Neuronal stem cell (in vitro differentiated cells): ENCODE results near the gene LOXHD1.

Experiments used
- DNase-seq: peaks from one replicate; pipeline ENCODE4 v3.0.0-alpha.2; 2013; ENCODE audit warnings: low spot score
- H2AFZ ChIP-seq: one replicate; pipeline ENCODE4 v1.6.1; 2013; ENCODE audit warnings: mild to moderate bottlenecking, low read length, inconsistent platforms
- H2AK5ac ChIP-seq: 2 replicates; pipeline ENCODE4 v1.6.1; 2013; ENCODE audit warnings: low read depth, mild to moderate bottlenecking, inconsistent platforms, low read length, moderate library complexity, mixed read lengths
- H2BK120ac ChIP-seq: 2 replicates; pipeline ENCODE4 v1.6.1; 2013; ENCODE audit warnings: low read depth, mild to moderate bottlenecking, inconsistent platforms, low read length, moderate library complexity, mixed read lengths
- H2BK12ac ChIP-seq: one replicate; pipeline ENCODE4 v1.6.1; 2013; ENCODE audit warnings: low read length, inconsistent platforms
- H2BK15ac ChIP-seq: 2 replicates; pipeline ENCODE4 v1.6.1; 2013; ENCODE audit warnings: mild to moderate bottlenecking, low read length, inconsistent platforms, mixed read lengths
- H2BK5ac ChIP-seq: one replicate; pipeline ENCODE4 v1.6.1; 2013; ENCODE audit warnings: inconsistent platforms, mild to moderate bottlenecking, low read length, moderate library complexity
- H3K14ac ChIP-seq: one replicate; pipeline ENCODE4 v1.6.1; 2013; ENCODE audit warnings: low read length, inconsistent platforms
- H3K18ac ChIP-seq: 2 replicates; pipeline ENCODE4 v1.6.1; 2013; ENCODE audit warnings: low read length, inconsistent platforms
- H3K23ac ChIP-seq: 2 replicates; pipeline ENCODE4 v1.6.1; 2013; ENCODE audit warnings: low read depth, mild to moderate bottlenecking, mixed read lengths, low read length, inconsistent platforms; ENCODE audit not compliant: poor library complexity
- H3K27ac ChIP-seq: replicated peaks from 3 replicates; pipeline ENCODE4 v1.5.1; 2013; ENCODE audit warnings: low read length, inconsistent platforms
- H3K27me3 ChIP-seq, 3 experiments: 2 replicates each; pipeline ENCODE4 v1.6.1; 2013; ENCODE audit warnings: low read length in 3 of 3, mild to moderate bottlenecking in 2 of 3, inconsistent platforms in 1 of 3, low read depth in 1 of 3, mixed read lengths in 1 of 3, moderate library complexity in 1 of 3; ENCODE audit not compliant: control insufficient read depth in 3 of 3, insufficient read depth in 3 of 3
- H3K36me3 ChIP-seq, 2 donors: replicated peaks in 1 of 2; 2 replicates each; pipeline ENCODE4 v1.6.1; 2013; ENCODE audit warnings: low read length in 2 of 2; ENCODE audit not compliant: control insufficient read depth in 2 of 2, insufficient read depth in 2 of 2
- H3K4ac ChIP-seq: 2 replicates; pipeline ENCODE4 v1.6.1; 2013; ENCODE audit warnings: inconsistent platforms, mild to moderate bottlenecking, low read length, moderate library complexity
- H3K4me1 ChIP-seq, 2 donors: 1 replicate in 1 of 2; 2 replicates in 1 of 2; pipeline ENCODE4 v1.6.1; 2013; ENCODE audit warnings: low read length in 2 of 2, low read depth in 1 of 2; ENCODE audit not compliant: control insufficient read depth in 2 of 2, insufficient read depth in 1 of 2
- H3K4me2 ChIP-seq: one replicate; pipeline ENCODE4 v1.6.1; 2013; ENCODE audit warnings: mild to moderate bottlenecking, low read length, inconsistent platforms; ENCODE audit not compliant: insufficient read depth, poor library complexity, severe bottlenecking
- H3K4me3 ChIP-seq, 2 donors: 2 replicates each; pipeline ENCODE4 v1.5.1; 2013; ENCODE audit warnings: low read length in 2 of 2, mild to moderate bottlenecking in 2 of 2, inconsistent platforms in 1 of 2, moderate library complexity in 1 of 2
- H3K79me1 ChIP-seq: one replicate; pipeline ENCODE4 v1.6.1; 2013; ENCODE audit warnings: low read depth, mild to moderate bottlenecking, inconsistent platforms, low read length, moderate library complexity
- H3K9ac ChIP-seq: one replicate; pipeline ENCODE4 v1.6.1; 2013; ENCODE audit warnings: mild to moderate bottlenecking, low read depth, low read length, inconsistent platforms; ENCODE audit not compliant: poor library complexity
- H3K9me3 ChIP-seq, 2 donors: replicated peaks in 1 of 2; 2 replicates each; pipeline versions ENCODE3 to v1.6.1; 2013; ENCODE audit warnings: low read length in 2 of 2, mild to moderate bottlenecking in 2 of 2, inconsistent platforms in 1 of 2, low read depth in 1 of 2, mixed read lengths in 1 of 2, moderate library complexity in 1 of 2; ENCODE audit not compliant: control insufficient read depth in 2 of 2, insufficient read depth in 1 of 2
- H4K8ac ChIP-seq: one replicate; pipeline ENCODE4 v1.6.1; 2013; ENCODE audit warnings: low read depth, mild to moderate bottlenecking, inconsistent platforms, low read length, moderate library complexity
- H4K91ac ChIP-seq: one replicate; pipeline ENCODE4 v1.6.1; 2013; ENCODE audit warnings: low read length, low read depth, mild to moderate bottlenecking, inconsistent platforms; ENCODE audit not compliant: poor library complexity
- WGBS, 2 donors: extraction: QIAGEN DNeasy Blood & Tissue Kit; methylation state at CpG; one replicate each; pipeline ENCODE4 v1.1.7; 2013; ENCODE audit warnings: missing lambda C conversion rate in 2 of 2, mixed read lengths in 1 of 2; ENCODE audit not compliant: insufficient read length in 2 of 2, insufficient replicate concordance in 1 of 2; ENCODE audit errors: extremely low coverage in 2 of 2; 5-methylcytosine and 5-hydroxymethylcytosine counted together

Gene LOXHD1

DNA sequence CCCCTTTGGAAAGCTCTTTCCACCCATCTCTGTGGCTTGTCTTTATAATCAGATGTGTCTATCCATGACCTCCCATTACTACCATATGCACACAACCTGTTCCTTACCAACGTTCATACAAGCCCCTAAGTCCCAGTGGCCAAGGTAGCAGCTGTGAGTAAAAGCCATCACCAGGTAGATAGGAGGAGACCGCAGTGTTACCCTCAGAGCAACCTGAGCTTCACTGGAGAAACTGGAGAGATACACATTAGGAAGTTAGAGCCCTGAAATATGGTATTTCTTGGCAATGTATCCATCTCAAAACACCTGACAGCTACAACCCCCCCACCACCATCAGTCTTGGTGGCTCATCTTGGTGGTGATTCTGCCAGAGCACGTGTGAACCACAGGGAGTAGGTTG, 26.0 kb downstream of the LOXHD1 start:
- H3K18ac ChIP-seq = no peak overlapping the region
- no peaks in the 10 kb centered on the region for H3K9me3 ChIP-seq
- WGBS, 2 donors = no CpG with 5 or more reads among the region's 3 CpGs
- no peak overlapping the region for H2BK5ac ChIP-seq
- no peak overlapping the region for H4K91ac ChIP-seq
- H2BK12ac ChIP-seq = no peak overlapping the region
- H3K4ac ChIP-seq = no peak overlapping the region
- H4K8ac ChIP-seq = no peak overlapping the region
- DNase-seq = no peak
- peak overlapping the region; percentile 3 for H3K14ac ChIP-seq
- H2AFZ ChIP-seq = no peak overlapping the region
- peaks cover 0 to 2% (median 0%) of the 10 kb centered on the region in 3 experiments for H3K27me3 ChIP-seq
- no peaks in the 10 kb centered on the region for H3K4me1 ChIP-seq
- H3K4me3 ChIP-seq = no peak overlapping the region
- H3K4me2 ChIP-seq = no peak overlapping the region
- no peak overlapping the region for H3K9ac ChIP-seq
- no peak overlapping the region for H2AK5ac ChIP-seq
- H3K79me1 ChIP-seq = no peaks in the 10 kb centered on the region
- H3K27ac ChIP-seq = no peak overlapping the region
- no peak overlapping the region for H2BK120ac ChIP-seq
- H2BK15ac ChIP-seq = no peak overlapping the region
- no peak overlapping the region for H3K23ac ChIP-seq
- no peaks in the 10 kb centered on the region for H3K36me3 ChIP-seq

DNA sequence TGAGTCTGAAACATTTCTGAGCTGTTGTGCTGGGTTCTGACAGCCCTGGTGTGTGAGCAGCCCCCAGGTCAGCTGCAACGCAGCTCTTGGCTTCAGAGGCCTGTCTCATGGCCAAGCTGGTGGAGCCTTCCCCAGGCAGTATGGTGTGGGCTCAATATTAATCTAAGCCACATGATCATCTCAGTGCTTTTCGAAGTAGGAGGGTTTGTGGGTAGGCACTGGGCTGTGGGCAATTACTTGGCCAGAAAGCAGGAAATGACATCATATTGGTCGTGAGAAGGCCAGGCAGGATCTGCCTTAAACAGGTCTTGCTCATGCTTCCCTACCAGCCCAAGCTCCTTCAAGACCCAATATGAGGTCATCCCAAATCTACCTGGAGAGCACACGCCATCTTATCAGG, 26.9 kb downstream of the LOXHD1 start:
- Histone ChIP-seq H3K9me3 (no peaks in the 10 kb centered on the region), H3K18ac (no peak overlapping the region), H2AFZ (no peak overlapping the region), H2BK120ac (no peak overlapping the region), H2BK12ac (no peak overlapping the region), H3K9ac (no peak overlapping the region), H2AK5ac (no peak overlapping the region), H3K4me3 (no peak overlapping the region), H3K79me1 (no peaks in the 10 kb centered on the region), H4K91ac (no peak overlapping the region), H3K14ac (no peak overlapping the region), H3K4ac (no peak overlapping the region), H3K4me2 (no peak overlapping the region), H3K4me1 (no peaks in the 10 kb centered on the region), H2BK5ac (no peak overlapping the region), H2BK15ac (no peak overlapping the region), H3K27ac (no peak overlapping the region), H4K8ac (no peak overlapping the region), H3K36me3 (no peaks in the 10 kb centered on the region), H3K23ac (no peak overlapping the region), H3K27me3 (peaks cover 0 to 2% (median 0%) of the 10 kb centered on the region in 3 experiments)
- WGBS, 2 donors = no CpG with 5 or more reads among the region's 4 CpGs
- no peak for DNase-seq

DNA sequence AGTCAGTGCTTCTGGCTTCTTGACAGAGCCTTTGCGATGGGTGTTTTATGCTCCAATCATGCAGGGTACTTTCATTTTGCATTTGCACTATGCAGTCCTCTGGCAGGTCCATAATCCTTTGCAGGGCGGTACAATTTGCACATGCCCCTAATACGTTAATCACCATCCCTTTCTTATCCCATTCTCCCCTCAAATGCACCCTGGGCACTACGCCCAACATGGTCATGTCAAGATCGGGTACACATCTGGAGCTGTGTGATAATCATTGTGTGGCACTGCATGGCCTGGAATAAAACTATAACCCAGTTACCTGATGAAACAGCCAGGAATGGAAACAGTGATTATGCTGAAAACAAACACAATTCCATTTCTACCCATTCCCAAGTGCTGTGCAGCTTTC, 27.7 kb downstream of the LOXHD1 start:
- DNase-seq = no peak
- H3K36me3 ChIP-seq = no peaks in the 10 kb centered on the region
- H3K4me3 ChIP-seq = no peak overlapping the region
- no peak overlapping the region for H3K23ac ChIP-seq
- no peak overlapping the region for H4K91ac ChIP-seq
- H2AK5ac ChIP-seq = no peak overlapping the region
- H3K4me1 ChIP-seq = no peaks in the 10 kb centered on the region
- no peak overlapping the region for H2BK15ac ChIP-seq
- no peak overlapping the region for H4K8ac ChIP-seq
- H3K9me3 ChIP-seq = no peaks in the 10 kb centered on the region
- no CpG with 5 or more reads among the region's 5 CpGs for WGBS, 2 donors
- H3K27me3 ChIP-seq = peaks cover 0 to 2% (median 0%) of the 10 kb centered on the region in 3 experiments
- H2BK12ac ChIP-seq = no peak overlapping the region
- H3K4me2 ChIP-seq = no peak overlapping the region
- no peak overlapping the region for H3K9ac ChIP-seq
- no peaks in the 10 kb centered on the region for H3K79me1 ChIP-seq
- H2BK5ac ChIP-seq = no peak overlapping the region
- no peak overlapping the region for H2BK120ac ChIP-seq
- no peak overlapping the region for H3K14ac ChIP-seq
- H3K27ac ChIP-seq = no peak overlapping the region
- H3K18ac ChIP-seq = no peak overlapping the region
- H2AFZ ChIP-seq = no peak overlapping the region
- no peak overlapping the region for H3K4ac ChIP-seq

DNA sequence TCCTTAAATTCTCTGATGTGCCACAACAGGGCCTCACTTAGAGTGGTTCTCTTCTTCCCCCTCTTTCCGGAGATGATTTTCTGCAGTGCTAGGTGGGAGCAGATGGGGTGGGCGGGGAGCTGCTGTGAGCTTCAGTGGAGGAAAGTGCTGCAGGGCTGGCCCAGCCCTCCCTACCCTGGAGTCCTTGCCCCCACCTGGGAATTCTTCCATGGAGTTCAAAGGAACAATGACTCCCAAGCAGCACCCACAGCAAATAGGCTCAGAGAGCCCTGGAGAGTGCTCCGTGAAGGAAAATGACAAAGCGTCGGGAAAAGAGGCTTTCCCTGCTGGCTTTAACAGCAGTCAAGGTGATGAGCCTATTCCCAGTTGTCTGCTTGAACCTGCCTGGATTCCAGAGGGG, 28.8 kb downstream of the LOXHD1 start:
- H3K14ac ChIP-seq = no peak overlapping the region
- no peak overlapping the region for H2AFZ ChIP-seq
- DNase-seq = no peak
- no peak overlapping the region for H3K4ac ChIP-seq
- H4K8ac ChIP-seq = no peak overlapping the region
- no peak overlapping the region for H3K27ac ChIP-seq
- no peak overlapping the region for H2BK120ac ChIP-seq
- no peak overlapping the region for H3K9ac ChIP-seq
- no peaks in the 10 kb centered on the region for H3K79me1 ChIP-seq
- H3K9me3 ChIP-seq = no peaks in the 10 kb centered on the region
- no peak overlapping the region for H2AK5ac ChIP-seq
- H3K4me3 ChIP-seq = no peak overlapping the region
- no peak overlapping the region for H4K91ac ChIP-seq
- peaks cover 2 to 4% of the 10 kb centered on the region in 2 donors for H3K4me1 ChIP-seq
- no peak overlapping the region for H2BK5ac ChIP-seq
- H3K27me3 ChIP-seq = peaks cover 0 to 2% (median 0%) of the 10 kb centered on the region in 3 experiments
- WGBS, 2 donors = no CpG with 5 or more reads among the region's 5 CpGs
- H3K4me2 ChIP-seq = no peak overlapping the region
- H2BK15ac ChIP-seq = no peak overlapping the region
- no peak overlapping the region for H2BK12ac ChIP-seq
- H3K23ac ChIP-seq = no peak overlapping the region
- no peaks in the 10 kb centered on the region for H3K36me3 ChIP-seq
- H3K18ac ChIP-seq = no peak overlapping the region
